Thyroid gland (tissue), 4 donors: ENCODE measurements around the gene LIMS1.
A peak's percentile ranks its signal among the peaks of the same experiment; 100 is the strongest.

Source experiments
- POLR2A ChIP-seq, 2 donors: fragments of 450-650 bp; IDR thresholded peaks; one replicate each; pipeline ENCODE4 v1.6.1; 2017; ENCODE audit warnings: antibody characterized with exemption in 2 of 2, mild to moderate bottlenecking in 2 of 2, moderate library complexity in 1 of 2
- TF ChIP-seq, protein P1 (sequence below), 6 experiments: fragments of 200-600 bp in 3 of 6; fragments of 450-650 bp in 3 of 6; sonication (generic) in 3 of 6; IDR thresholded peaks; one replicate each; pipeline ENCODE4 v1.5.1; 2016 to 2019; ENCODE audit warnings: antibody characterized with exemption in 6 of 6, mild to moderate bottlenecking in 2 of 6, inconsistent platforms in 1 of 6, moderate library complexity in 1 of 6

DNA sequence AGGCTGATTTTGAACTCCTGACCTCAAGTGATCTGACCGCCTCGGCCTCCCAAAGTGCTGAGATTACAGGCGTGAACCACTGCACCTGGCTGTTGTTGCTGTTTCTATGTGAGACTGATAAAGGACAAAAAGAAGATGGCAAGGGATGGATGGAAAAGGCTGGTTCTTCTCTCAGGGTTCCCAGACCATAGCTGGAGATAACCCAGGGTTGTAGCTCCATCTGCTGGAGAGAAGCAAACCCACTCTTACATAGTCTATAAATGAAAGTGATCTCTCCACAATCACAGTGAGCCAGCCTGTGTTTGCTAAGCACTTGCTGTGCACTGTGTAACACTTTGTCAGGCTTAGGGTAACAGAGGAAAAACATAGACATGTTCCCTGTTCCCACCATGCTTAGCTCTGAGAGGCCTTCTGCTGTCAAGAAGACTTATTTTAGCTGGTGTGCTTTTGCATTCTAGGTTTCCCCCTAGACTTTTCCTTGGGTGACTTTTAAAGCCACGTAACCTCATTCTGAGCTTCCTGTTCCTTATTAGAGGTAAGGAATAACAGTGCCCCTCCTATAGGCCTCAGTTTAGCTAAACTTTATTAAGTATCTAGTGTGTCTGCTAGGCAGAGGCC, 49.7 kb downstream of the LIMS1 start:
- TF ChIP-seq POLR2A (IDR thresholded peaks at IDR 0.05), result no peak
- TF ChIP-seq, protein P1, sequence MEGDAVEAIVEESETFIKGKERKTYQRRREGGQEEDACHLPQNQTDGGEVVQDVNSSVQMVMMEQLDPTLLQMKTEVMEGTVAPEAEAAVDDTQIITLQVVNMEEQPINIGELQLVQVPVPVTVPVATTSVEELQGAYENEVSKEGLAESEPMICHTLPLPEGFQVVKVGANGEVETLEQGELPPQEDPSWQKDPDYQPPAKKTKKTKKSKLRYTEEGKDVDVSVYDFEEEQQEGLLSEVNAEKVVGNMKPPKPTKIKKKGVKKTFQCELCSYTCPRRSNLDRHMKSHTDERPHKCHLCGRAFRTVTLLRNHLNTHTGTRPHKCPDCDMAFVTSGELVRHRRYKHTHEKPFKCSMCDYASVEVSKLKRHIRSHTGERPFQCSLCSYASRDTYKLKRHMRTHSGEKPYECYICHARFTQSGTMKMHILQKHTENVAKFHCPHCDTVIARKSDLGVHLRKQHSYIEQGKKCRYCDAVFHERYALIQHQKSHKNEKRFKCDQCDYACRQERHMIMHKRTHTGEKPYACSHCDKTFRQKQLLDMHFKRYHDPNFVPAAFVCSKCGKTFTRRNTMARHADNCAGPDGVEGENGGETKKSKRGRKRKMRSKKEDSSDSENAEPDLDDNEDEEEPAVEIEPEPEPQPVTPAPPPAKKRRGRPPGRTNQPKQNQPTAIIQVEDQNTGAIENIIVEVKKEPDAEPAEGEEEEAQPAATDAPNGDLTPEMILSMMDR (IDR thresholded peaks at IDR 0.05), result peak; percentile 33 to 79 (median 77)
